HL-60 (cell line): ENCODE results near the gene YY2.

Experiments
- DNase-seq, 2 experiments: peaks; one replicate each; pipeline ENCODE4 v3.0.0-alpha.2; 2010 to 2020; ENCODE audit warnings: low read depth in 1 of 2, low spot score in 1 of 2
- H3K27ac ChIP-seq: fragments of 250-450 bp; sonication (Bioruptor Pico); replicated peaks from 2 replicates; pipeline ENCODE4 v1.5.1; 2020; ENCODE audit warnings: mild to moderate bottlenecking, moderate library complexity
- H3K27me3 ChIP-seq: fragments of 250-450 bp; sonication (Bioruptor Pico); 2 replicates; pipeline ENCODE4 v1.5.1; 2021; ENCODE audit warnings: mild to moderate bottlenecking, moderate library complexity; ENCODE audit not compliant: insufficient read depth, poor library complexity, severe bottlenecking
- H3K4me3 ChIP-seq: replicated peaks from 2 replicates; pipeline ENCODE4 v1.5.1; 2011; ENCODE audit warnings: mild to moderate bottlenecking, control low read depth, low read length; ENCODE audit not compliant: insufficient read depth
- CTCF ChIP-seq: IDR thresholded peaks from one replicate; pipeline ENCODE4 v1.5.1; 2011; ENCODE audit warnings: low read length, control low read depth, inconsistent platforms; ENCODE audit not compliant: insufficient read depth
- GABPA ChIP-seq: IDR thresholded peaks from 2 replicates; pipeline ENCODE4 v1.6.1; 2012; ENCODE audit warnings: low read depth
- POLR2AphosphoS5 ChIP-seq: IDR thresholded peaks from 2 replicates; pipeline ENCODE4 v1.6.1; 2012; ENCODE audit warnings: low read depth
- REST ChIP-seq: IDR thresholded peaks from 2 replicates; pipeline ENCODE4 v1.6.1; 2012; ENCODE audit warnings: low read depth; ENCODE audit not compliant: insufficient replicate concordance
- SPI1 ChIP-seq: IDR thresholded peaks from 2 replicates; pipeline ENCODE4 v1.6.1; 2012; ENCODE audit warnings: low read depth, mild to moderate bottlenecking, borderline replicate concordance
- long read RNA-seq: library from polyadenylated mRNA; unstranded; transcript quantifications from one replicate; pipeline ENCODE4 v2.0.0, GENCODE V29; 2020

Gene YY2
- long read RNA-seq, partial matches to known transcripts = 0 of 1 reads
- long read RNA-seq, other reads (novel, unspliced or antisense) = 0 of 1 reads

- DNase-seq = no peak
- TF ChIP-seq POLR2AphosphoS5 (no peak), SPI1 (no peak), GABPA (no peak), REST (no peak), CTCF (no peak)
- H3K4me3 ChIP-seq = no peak within 1 kb of the TSS
These were observed at the start of gene YY2 for GRCh38 chrX:21855937-21856415. Gene YY2 (plus strand): TSS chrX:21855987. CDS start chrX:21856485, 498 bp downstream.

GRCh38 chrX:21806691-21807090 is 49.1 kb upstream of the YY2 start:
- H3K27ac ChIP-seq = no peak overlapping the region
- TF ChIP-seq POLR2AphosphoS5 = no peak
- no peak for DNase-seq
- H3K27me3 ChIP-seq = no peaks in the 10 kb centered on the region
- no peak overlapping the region for H3K4me3 ChIP-seq

More at GRCh38 chrX:21855937-21856415, at the start of gene YY2:
- no peak within 1 kb of the TSS for H3K27ac ChIP-seq
- no peaks in the 10 kb centered on the region for H3K27me3 ChIP-seq

GRCh38 chrX:21811832-21812231 is 44.0 kb upstream of the YY2 start:
- no peak overlapping the region for H3K27ac ChIP-seq

More at GRCh38 chrX:21811832-21812231, 44.0 kb upstream of the YY2 start:
- no peak overlapping the region for H3K4me3 ChIP-seq
- no peaks in the 10 kb centered on the region for H3K27me3 ChIP-seq
- TF ChIP-seq REST (no peak), CTCF (no peak), SPI1 (no peak), POLR2AphosphoS5 (no peak), GABPA (no peak)
- DNase-seq = no peak
